ENCODE results near the gene MAN2B2. TPM values are rescaled to one million over a fixed set of nuclear protein-coding genes. Genes with fewer than 3 reads are reported as not detected.

The MAN2B2 gene
- total RNA-seq, 1 experiment from 2014 or later, result 5.9 TPM

GRCh38 chr4:6571608-6572007 lies 3.4 kb upstream of the MAN2B2 start:
- peaks cover 8 to 14% of the 10 kb centered on the region in 2 experiments for H3K4me1 Mint-ChIP-seq
- H3K27ac ChIP-seq (ENCODE audit: insufficient read length, low read depth, low read length), result no peak overlapping the region

More at GRCh38 chr4:6571608-6572007, 3.4 kb upstream of the MAN2B2 start:
- Histone ChIP-seq H4K20me1 (ENCODE audit: control insufficient read depth, insufficient read depth, insufficient read length) (no peaks in the 10 kb centered on the region), H3K79me2 (ENCODE audit: insufficient read depth, low read length) (no peaks in the 10 kb centered on the region), H4K8ac (replicated peaks; ENCODE audit: insufficient read length, low read depth, low read length) (no peak overlapping the region), H3K14ac (ENCODE audit: insufficient read depth, low read length) (no peak overlapping the region), H2BK12ac (ENCODE audit: insufficient read length, low read depth, low read length) (no peak overlapping the region), H2AK5ac (ENCODE audit: insufficient read length, low read length) (no peak overlapping the region), H3T11ph (ENCODE audit: low read length) (no peak overlapping the region), H2AFZ (ENCODE audit: low read length) (no peak overlapping the region), H3K79me1 (ENCODE audit: insufficient read depth, low read depth, low read length, poor library complexity, severe bottlenecking) (no peaks in the 10 kb centered on the region), H2BK20ac (ENCODE audit: low read depth, low read length, poor library complexity, severe bottlenecking) (no peak overlapping the region), H2BK5ac (ENCODE audit: insufficient read length, low read length) (no peak overlapping the region), H4K5ac (ENCODE audit: insufficient read length, low read depth, low read length) (no peak overlapping the region), H2BK15ac (ENCODE audit: low read depth, low read length) (no peak overlapping the region), H3K9ac (ENCODE audit: extremely low read depth, insufficient read length, low read length) (no peak overlapping the region), H3K9me3 (ENCODE audit: control insufficient read depth, low read depth, low read length) (no peaks in the 10 kb centered on the region), H3K4me1 (ENCODE audit: insufficient read depth, low read length) (no peaks in the 10 kb centered on the region; the same call in 1 of the 2 replicates), H3K4ac (ENCODE audit: low read depth, low read length) (no peak overlapping the region), H2BK120ac (ENCODE audit: low read depth, low read length, poor library complexity, severe bottlenecking) (no peak overlapping the region), H3K23ac (ENCODE audit: insufficient read length, low read depth, low read length) (no peak overlapping the region), H3K4me2 (ENCODE audit: insufficient read depth, insufficient read length, low read length) (no peak overlapping the region), H3K56ac (ENCODE audit: insufficient read length, low read depth, low read length) (no peak overlapping the region), H3K27me3 (ENCODE audit: insufficient read depth, low read length) (peaks cover 5% of the 10 kb centered on the region; the same call in 1 of the 2 replicates), H3K23me2 (ENCODE audit: insufficient read length, low read depth, low read length, poor library complexity, severe bottlenecking) (peaks cover 8% of the 10 kb centered on the region), H4K91ac (ENCODE audit: insufficient read length, low read depth, low read length) (no peak overlapping the region), H3K18ac (ENCODE audit: insufficient read length, low read depth, low read length) (no peak overlapping the region)
- H3K27ac Mint-ChIP-seq, result no peak overlapping the region
- no peak overlapping the region; a peak in 1 of 5 replicates for H3K4me3 Mint-ChIP-seq
- H3K27me3 Mint-ChIP-seq (ENCODE audit: low read depth), result peaks cover 75% of the 10 kb centered on the region
- no peaks in the 10 kb centered on the region; a peak in 1 of 5 replicates for H3K9me3 Mint-ChIP-seq
- H3K36me3 Mint-ChIP-seq (ENCODE audit: insufficient read depth in 1 of 3, low read depth in 3 of 3), result no peaks in the 10 kb centered on the region
- no peak for DNase-seq
- TF ChIP-seq CTCF (conservative IDR thresholded peaks at IDR 0.05), result no peak
- no CpG with 5 or more reads among the region's 3 CpGs for WGBS (ENCODE audit: extremely low coverage, insufficient read length, low lambda C conversion rate)

Measured in H9 (cell line).